ENCODE results near the gene TSPAN5. TPM values are rescaled to one million over a fixed set of nuclear protein-coding genes. Genes with fewer than 3 reads are reported as not detected.

TSPAN5 gene
- total RNA-seq, 1 donor from 2014 or later, result 1.6 TPM

DNA sequence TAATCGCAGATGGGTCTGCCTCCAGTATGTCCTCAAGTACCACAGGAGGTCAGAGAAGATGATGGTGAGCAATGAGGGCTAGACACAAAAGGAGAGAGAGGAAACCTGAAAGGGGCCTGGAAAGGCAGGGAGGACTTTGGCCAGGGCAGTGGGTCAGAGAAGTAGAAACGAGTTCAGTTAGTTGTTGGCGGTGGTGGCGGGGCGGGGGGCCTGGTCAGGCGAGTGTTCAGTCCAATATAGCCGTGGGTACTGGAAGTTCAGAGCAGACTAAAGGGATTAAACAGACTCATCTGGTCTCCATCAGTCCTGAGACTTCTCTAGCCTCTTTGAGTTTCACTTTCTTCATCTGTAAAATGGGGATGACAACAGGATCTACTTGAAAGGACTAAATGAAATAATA lies 90.8 kb downstream of the TSPAN5 start:
- ATAC-seq (ENCODE audit: low read depth) (no peak), DNase-seq (no peak)
- Mint-ChIP-seq H3K36me3 (ENCODE audit: low read depth) (no peaks in the 10 kb centered on the region), H3K9me3 (no peaks in the 10 kb centered on the region), H3K27me3 (no peaks in the 10 kb centered on the region), H3K27ac (no peak overlapping the region), H3K4me1 (peaks cover 4% of the 10 kb centered on the region), H3K4me3 (no peak overlapping the region)
- TF ChIP-seq, protein P1, sequence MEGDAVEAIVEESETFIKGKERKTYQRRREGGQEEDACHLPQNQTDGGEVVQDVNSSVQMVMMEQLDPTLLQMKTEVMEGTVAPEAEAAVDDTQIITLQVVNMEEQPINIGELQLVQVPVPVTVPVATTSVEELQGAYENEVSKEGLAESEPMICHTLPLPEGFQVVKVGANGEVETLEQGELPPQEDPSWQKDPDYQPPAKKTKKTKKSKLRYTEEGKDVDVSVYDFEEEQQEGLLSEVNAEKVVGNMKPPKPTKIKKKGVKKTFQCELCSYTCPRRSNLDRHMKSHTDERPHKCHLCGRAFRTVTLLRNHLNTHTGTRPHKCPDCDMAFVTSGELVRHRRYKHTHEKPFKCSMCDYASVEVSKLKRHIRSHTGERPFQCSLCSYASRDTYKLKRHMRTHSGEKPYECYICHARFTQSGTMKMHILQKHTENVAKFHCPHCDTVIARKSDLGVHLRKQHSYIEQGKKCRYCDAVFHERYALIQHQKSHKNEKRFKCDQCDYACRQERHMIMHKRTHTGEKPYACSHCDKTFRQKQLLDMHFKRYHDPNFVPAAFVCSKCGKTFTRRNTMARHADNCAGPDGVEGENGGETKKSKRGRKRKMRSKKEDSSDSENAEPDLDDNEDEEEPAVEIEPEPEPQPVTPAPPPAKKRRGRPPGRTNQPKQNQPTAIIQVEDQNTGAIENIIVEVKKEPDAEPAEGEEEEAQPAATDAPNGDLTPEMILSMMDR (IDR thresholded peaks at IDR 0.05), result no peak
- POLR2A ChIA-PET, result no interaction called here
- intact Hi-C loops (cut with micrococcal nuclease), result no loop called here
- CTCF ChIA-PET, result no interaction called here

DNA sequence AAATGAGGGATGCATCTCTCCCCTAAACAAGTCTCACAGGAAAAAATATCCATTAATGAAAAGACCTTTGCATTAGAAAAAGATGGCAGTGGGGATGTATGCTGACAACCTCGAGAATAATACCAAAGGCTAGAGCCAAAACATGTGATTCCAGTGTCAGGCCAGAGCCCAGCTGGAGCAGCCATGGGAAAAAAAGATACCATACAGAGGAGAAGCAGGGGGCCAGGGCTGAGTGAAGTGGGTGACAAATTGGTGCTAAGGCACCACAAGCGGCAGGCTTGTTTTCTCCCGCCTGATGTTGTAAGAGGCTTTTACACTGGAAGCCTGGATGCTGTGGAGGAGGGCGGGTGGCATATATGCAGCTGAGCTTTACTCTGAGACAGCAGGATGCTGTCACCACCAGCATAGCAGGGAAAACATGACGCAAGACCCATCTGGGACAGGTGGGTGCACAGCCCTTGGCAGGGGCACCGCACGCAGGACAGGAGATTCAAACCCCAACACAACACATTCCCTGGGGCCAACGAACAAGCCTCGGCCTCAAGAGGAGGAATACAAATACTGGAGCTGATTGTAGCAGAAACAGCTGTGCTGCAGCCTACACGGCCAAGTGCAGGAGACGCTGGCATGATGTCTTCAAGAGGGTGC lies 91.9 kb downstream of the TSPAN5 start:
- no peak for DNase-seq
- no peak for ATAC-seq (ENCODE audit: low read depth)
- ChIA-PET POLR2A (no interaction called here), CTCF (interaction anchor here (0.6 kb wide), 1 partner anchor 65 kb away, joined by 3 read pairs; no protein-coding TSS in a partner anchor)
- no peaks in the 10 kb centered on the region for H3K36me3 Mint-ChIP-seq (ENCODE audit: low read depth)
- H3K9me3 Mint-ChIP-seq, result no peaks in the 10 kb centered on the region
- no peak overlapping the region for H3K4me3 Mint-ChIP-seq
- H3K27ac Mint-ChIP-seq, result no peak overlapping the region
- peaks cover 4% of the 10 kb centered on the region for H3K4me1 Mint-ChIP-seq
- H3K27me3 Mint-ChIP-seq, result no peaks in the 10 kb centered on the region
- intact Hi-C loops (cut with micrococcal nuclease), result no loop called here
- TF ChIP-seq, protein P1 (IDR thresholded peaks at IDR 0.05), result no peak

DNA sequence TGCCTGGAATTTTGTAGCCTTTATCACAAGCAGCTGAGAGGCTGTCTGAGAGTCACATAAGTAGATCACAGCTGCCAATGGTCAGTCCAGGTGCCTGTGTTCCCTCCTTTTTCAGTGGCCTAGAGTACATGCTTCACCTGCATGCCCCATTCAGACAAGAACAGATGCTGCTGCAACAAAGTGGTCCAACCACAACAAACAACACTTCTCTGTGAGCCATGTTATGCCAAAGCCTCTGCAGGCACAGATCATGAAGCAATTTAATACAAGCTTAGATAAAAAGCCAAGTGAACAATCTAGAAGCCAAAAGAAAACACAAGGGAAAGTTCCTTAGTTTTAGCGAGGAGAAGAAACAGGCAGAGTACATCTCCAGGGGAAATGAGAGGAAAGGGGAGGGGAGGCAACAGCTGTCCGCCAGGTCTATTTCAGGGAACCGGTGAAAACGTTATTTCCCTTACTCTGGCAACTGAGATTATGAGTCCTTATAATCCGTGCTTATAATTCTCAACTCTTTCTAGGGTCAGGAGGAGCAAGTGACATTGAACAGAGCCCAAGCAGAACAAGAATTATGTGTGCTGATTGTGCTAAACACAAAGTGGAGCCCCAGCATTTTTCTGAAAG lies 92.6 kb downstream of the TSPAN5 start:
- peaks cover 3% of the 10 kb centered on the region for H3K4me1 Mint-ChIP-seq
- ChIA-PET CTCF (interaction anchor here (0.6 kb wide), 1 partner anchor 65 kb away, joined by 3 read pairs; no protein-coding TSS in a partner anchor), POLR2A (no interaction called here)
- H3K36me3 Mint-ChIP-seq (ENCODE audit: low read depth), result no peaks in the 10 kb centered on the region
- TF ChIP-seq, protein P1 (IDR thresholded peaks at IDR 0.05), result no peak
- no peak for ATAC-seq (ENCODE audit: low read depth)
- DNase-seq, result no peak
- no peak overlapping the region for H3K4me3 Mint-ChIP-seq
- no peaks in the 10 kb centered on the region for H3K27me3 Mint-ChIP-seq
- no peaks in the 10 kb centered on the region for H3K9me3 Mint-ChIP-seq
- no peak overlapping the region for H3K27ac Mint-ChIP-seq
- intact Hi-C loops (cut with micrococcal nuclease), result no loop called here

DNA sequence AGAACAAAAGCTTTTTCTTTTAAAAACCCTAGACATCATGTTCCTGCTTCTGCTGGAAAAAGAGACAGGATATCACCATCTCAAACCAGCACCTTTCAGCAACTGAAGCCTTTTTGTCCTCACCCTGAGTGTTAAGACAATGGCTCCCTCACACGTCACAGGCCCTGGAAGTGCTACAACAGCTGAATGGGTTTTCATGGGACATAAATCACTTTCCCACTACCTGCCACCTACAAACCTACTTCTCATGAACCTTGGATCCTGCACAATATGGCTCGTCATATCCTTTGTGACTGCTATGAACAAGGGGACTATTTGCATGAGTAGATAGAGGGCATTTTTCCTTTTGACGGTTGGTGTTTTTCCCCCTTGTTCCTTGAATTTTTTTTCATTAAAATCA lies 93.6 kb downstream of the TSPAN5 start:
- H3K27me3 Mint-ChIP-seq, result no peaks in the 10 kb centered on the region
- no peaks in the 10 kb centered on the region for H3K36me3 Mint-ChIP-seq (ENCODE audit: low read depth)
- H3K9me3 Mint-ChIP-seq, result no peaks in the 10 kb centered on the region
- peaks cover 3% of the 10 kb centered on the region for H3K4me1 Mint-ChIP-seq
- no peak for DNase-seq
- intact Hi-C loops (cut with micrococcal nuclease), result no loop called here
- no peak overlapping the region for H3K4me3 Mint-ChIP-seq
- CTCF ChIA-PET, result no interaction called here
- no peak for ATAC-seq (ENCODE audit: low read depth)
- H3K27ac Mint-ChIP-seq, result no peak overlapping the region
- POLR2A ChIA-PET, result no interaction called here
- TF ChIP-seq, protein P1 (IDR thresholded peaks at IDR 0.05), result no peak

DNA sequence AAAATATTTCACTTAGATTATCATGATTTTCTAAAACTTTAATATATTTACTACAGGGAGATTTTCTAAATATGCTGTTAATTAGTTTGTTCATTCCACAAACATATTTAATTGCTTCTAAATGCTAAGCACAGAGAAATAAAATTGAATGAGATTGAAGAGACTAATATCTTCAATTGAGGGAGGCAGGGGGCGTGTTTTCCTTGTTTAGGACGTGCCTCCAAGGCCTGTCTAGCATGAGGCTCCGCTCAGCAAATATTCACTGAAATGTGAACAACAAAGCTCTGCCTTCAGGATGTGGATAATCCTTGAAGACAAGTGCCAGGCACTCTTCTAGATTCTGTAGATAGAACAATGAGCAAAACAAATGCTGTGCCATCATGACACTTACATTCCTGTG lies 98.1 kb downstream of the TSPAN5 start:
- CTCF ChIA-PET, result no interaction called here
- H3K4me1 Mint-ChIP-seq, result no peaks in the 10 kb centered on the region
- POLR2A ChIA-PET, result no interaction called here

More for the DNA sequence above, 98.1 kb downstream of the TSPAN5 start:
- no peak overlapping the region for H3K4me3 Mint-ChIP-seq
- no peaks in the 10 kb centered on the region for H3K36me3 Mint-ChIP-seq (ENCODE audit: low read depth)
- H3K9me3 Mint-ChIP-seq, result no peaks in the 10 kb centered on the region
- intact Hi-C loops (cut with micrococcal nuclease), result no loop called here
- ATAC-seq (ENCODE audit: low read depth) (no peak), DNase-seq (no peak)
- no peaks in the 10 kb centered on the region for H3K27me3 Mint-ChIP-seq
- H3K27ac Mint-ChIP-seq, result no peak overlapping the region
- TF ChIP-seq, protein P1 (IDR thresholded peaks at IDR 0.05), result no peak
